ENCODE measurements around the gene PRAMEF13.
"Not testable (repeated sequence)": the region's sequence is repeated elsewhere in the genome, so short reads cannot be mapped to it uniquely, and the experiment has no call there.

The PRAMEF13 gene, protein sequence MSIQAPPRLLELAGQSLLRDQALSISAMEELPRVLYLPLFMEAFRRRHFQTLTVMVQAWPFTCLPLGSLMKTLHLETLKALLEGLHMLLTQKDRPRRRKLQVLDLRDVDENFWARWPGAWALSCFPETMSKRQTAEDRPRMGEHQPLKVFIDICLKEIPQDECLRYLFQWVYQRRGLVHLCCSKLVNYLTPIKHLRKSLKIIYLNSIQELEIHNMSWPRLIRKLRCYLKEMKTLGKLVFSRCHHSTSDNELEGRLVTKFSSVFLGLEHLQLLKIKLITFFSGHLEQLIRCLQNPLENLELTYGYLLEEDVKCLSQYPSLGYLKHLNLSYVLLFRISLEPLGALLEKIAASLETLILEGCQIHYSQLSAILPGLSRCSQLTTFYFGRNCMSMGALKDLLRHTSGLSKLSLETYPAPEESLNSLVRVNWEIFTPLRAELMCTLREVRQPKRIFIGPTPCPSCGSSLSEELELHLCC

DNA sequence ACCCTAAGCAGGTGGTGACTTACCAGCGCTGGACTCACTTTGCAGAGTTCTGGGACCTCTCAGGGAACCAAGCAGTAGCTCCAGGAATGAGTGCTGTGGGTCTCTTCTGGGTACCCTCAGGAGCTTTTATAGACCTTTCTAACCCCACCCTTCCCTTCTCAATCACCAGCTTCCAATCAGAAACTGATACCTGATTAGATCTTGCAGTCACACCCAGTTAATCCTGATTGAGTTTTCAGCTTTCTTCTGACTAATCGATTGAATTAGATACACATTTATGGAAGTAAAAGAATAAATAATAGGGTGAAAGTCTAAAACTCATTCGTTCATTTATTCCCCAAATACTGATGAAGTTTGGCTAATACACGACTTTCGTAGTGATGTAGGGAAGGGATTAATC is at the start of gene PRAMEF13:
Gene PRAMEF13, minus strand, starts transcription at position 101 of the 400 bp plus-strand sequence. CDS start 1,820 bp downstream, outside the sequence.
- DNase-seq (ENCODE audit: low read depth in 2 of 2): not testable (repeated sequence)

GRCh38 chr1:13247122-13247521 is 45.9 kb upstream of the PRAMEF13 start:
- not testable (repeated sequence) for DNase-seq (ENCODE audit: low read depth in 2 of 2)

- not testable (repeated sequence) for DNase-seq (ENCODE audit: low read depth in 2 of 2)
These were observed 45.3 kb upstream of the PRAMEF13 start for GRCh38 chr1:13246554-13246871.

- DNase-seq (ENCODE audit: low read depth in 2 of 2): not testable (repeated sequence)
These were observed 44.8 kb upstream of the PRAMEF13 start for GRCh38 chr1:13245841-13246553.

GRCh38 chr1:13243536-13244263 is 42.5 kb upstream of the PRAMEF13 start:
- DNase-seq (ENCODE audit: low read depth in 2 of 2): not testable (repeated sequence)

GRCh38 chr1:13239633-13240032 is 38.4 kb upstream of the PRAMEF13 start:
- not testable (repeated sequence) for DNase-seq (ENCODE audit: low read depth in 2 of 2)

DNA sequence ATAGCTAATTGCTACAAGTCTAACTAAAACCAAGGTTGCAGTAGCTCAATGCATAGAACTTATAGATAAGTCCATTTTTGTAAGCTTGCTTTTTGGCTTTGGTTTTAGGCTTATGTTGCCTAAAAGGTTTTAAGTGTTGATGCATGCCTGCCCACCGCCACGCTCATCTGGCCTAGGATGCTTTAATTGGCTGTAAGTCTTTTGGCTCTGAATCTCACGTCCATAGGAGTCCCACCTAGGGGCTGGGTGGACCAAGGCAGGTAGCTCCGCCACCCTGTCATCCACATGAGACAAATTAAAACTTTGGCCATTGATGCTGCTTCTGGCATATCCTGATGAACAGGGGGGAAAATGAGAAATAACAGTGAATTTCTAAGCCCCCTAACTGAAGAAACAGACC is 36.4 kb upstream of the PRAMEF13 start:
- not testable (repeated sequence) for DNase-seq (ENCODE audit: low read depth in 2 of 2)

GRCh38 chr1:13234057-13234456 is 32.8 kb upstream of the PRAMEF13 start:
- DNase-seq (ENCODE audit: low read depth in 2 of 2): not testable (repeated sequence)

- not testable (repeated sequence) for DNase-seq (ENCODE audit: low read depth in 2 of 2)
These were observed 30.8 kb upstream of the PRAMEF13 start for GRCh38 chr1:13232056-13232455.

GRCh38 chr1:13231061-13231750 is 30.0 kb upstream of the PRAMEF13 start:
- DNase-seq (ENCODE audit: low read depth in 2 of 2): not testable (repeated sequence)

DNA sequence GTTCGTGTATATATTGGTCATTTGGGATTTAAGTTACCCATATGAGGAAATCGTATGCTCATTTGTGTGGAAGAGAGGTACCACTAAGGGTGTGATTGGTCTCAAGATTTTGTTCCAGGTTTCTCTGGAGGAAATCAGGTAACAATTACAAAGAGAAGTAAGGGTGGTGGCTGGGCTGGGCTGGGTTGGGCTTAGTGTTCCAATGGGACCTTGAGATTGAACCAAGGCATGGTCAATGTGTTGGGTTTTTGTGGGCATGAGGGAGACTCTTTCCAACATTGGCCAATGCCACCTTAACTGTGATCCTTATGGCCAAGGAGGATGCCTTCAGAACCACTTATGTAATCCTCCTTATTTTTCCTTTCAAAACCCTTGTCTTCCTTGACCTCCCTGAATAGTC is 29.4 kb upstream of the PRAMEF13 start:
- DNase-seq (ENCODE audit: low read depth in 2 of 2): not testable (repeated sequence)

- not testable (repeated sequence) for DNase-seq (ENCODE audit: low read depth in 2 of 2)
These were observed 28.9 kb upstream of the PRAMEF13 start for GRCh38 chr1:13230096-13230495.

DNA sequence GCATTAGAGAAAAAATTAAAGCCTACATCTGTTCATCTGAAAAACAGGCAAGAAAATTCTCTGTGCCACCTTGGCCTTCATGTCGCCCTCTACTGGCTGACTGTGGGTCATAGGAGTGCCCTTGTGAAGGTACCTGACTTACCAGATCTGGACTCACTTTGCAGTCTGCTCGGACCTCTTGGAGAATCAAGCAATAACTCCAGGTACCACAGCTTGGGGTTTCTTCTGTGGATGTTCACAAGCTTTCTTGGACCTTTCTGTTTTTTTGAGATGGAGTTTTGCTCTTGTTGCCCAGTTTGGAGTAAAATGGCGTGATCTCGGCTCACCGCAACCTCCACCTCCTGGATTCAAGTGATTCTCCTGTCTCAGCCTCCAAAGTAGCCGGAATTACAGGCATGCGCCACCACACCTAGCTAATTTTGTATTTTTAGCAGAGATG is 27.2 kb upstream of the PRAMEF13 start:
- peak in 1 of 2 experiments; percentile 53 for DNase-seq (ENCODE audit: low read depth in 2 of 2)

DNA sequence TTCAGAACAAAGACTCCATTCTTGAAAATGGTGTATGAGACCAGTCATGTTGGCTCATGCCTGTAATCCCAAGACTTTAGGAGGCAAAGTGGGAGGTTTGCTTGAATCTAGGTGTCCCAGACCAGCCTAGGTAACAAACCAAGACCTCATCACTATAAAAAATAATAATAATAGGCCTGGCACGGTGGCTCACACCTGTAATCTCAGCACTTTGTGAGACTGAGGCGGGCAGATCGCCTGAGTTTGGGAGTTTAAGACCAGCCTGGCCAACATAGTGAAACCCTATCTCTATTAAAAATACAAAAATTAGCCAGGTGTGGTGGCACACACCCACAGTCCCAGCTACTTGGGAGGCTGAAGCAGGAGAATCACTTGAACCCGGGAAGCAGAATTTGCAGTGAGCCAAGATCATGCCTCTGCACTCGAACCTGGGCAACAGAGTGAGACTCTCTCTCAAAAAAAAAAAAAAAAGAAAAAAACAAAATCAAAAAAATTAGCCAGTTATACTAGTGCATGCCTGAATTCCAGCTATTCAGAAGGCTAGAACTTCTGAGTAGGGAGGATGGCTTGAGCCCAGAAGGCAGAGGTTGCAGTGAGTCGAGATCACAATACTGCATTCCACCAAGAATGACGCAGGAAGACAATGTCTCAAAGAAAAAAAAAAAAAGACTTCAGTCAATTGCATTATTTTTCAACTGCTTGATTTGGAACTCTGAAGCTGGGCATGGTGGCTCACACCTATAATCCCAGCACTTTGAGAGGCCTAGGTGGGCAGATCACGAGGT is 26.3 kb upstream of the PRAMEF13 start:
- not testable (repeated sequence) for DNase-seq (ENCODE audit: low read depth in 2 of 2)

- DNase-seq (ENCODE audit: low read depth in 2 of 2): not testable (repeated sequence)
These were observed 24.5 kb upstream of the PRAMEF13 start, which contains the start of gene PRAMEF18 for GRCh38 chr1:13225675-13226204. TSS of gene PRAMEF18 (minus strand) at chr1:13226154. CDS start at chr1:13226106, 48 bp downstream.

GRCh38 chr1:13224480-13225060 is 23.4 kb upstream of the PRAMEF13 start:
- no peak for DNase-seq (ENCODE audit: low read depth in 2 of 2)

DNA sequence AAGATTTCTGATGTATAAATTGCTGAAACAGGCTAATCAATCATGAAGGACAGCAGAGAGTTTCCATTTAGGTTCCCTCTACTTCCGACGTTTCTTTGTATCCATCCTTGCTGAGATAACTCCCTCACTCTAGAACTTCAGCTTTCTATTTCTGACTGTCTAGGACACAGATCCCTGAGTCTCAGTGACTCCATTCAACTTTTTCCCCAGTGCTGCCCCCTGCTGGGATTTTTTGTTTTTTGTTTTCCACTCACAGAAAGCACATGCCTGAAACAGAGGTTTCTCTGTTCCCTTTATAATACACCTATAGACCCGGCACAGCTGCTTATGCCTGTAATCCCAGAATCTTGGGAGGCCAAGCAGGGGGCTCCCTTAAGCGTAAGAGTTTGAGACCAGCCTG is 21.6 kb upstream of the PRAMEF13 start:
- not testable (repeated sequence) for DNase-seq (ENCODE audit: low read depth in 2 of 2)

GRCh38 chr1:13219203-13219602 is 18.0 kb upstream of the PRAMEF13 start:
- DNase-seq (ENCODE audit: low read depth in 2 of 2): not testable (repeated sequence)

DNA sequence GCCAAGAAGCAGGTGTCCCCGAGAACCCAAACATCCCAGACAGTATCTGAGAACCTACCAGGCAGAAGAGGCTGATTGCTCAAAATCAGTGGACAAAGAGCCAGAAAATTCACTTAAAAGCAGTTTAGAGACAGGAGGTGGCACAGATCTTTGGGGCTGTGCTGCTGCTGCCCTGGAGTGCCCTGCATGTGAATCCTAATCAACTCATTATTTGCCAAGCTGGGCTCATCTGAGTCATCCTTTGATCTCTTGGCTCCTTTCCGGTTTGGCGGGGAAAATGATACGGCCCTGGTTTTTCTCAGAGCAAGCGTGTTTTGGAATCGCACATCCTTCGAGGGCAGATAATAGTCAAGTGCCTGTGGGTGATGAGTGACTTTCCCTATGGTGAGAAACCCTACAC is 15.4 kb upstream of the PRAMEF13 start:
- DNase-seq (ENCODE audit: low read depth in 2 of 2): not testable (repeated sequence)

- not testable (repeated sequence) for DNase-seq (ENCODE audit: low read depth in 2 of 2)
These were observed 7.5 kb upstream of the PRAMEF13 start for GRCh38 chr1:13208712-13209111.
